Lower lobe of right lung (tissue), 2 donors: ENCODE data around the gene IRF8. TPM values are rescaled to one million over a fixed set of nuclear protein-coding genes. Genes with fewer than 3 reads are reported as not detected.

ENCODE experiments used
- ATAC-seq, 2 donors: fragments of 200-7000 bp; cut with Tn5 transposase; one replicate each; pipeline ENCODE4 v1.9.1; 2020 to 2022; ENCODE audit warnings: mild to moderate bottlenecking in 2 of 2, moderate library complexity in 2 of 2
- DNase-seq: peaks from one replicate; pipeline ENCODE4 v3.0.0-alpha.2; 2020
- H3K27ac ChIP-seq: fragments of 200-600 bp; one replicate; pipeline ENCODE4 v1.8.0; 2022
- H3K27me3 ChIP-seq: fragments of 200-600 bp; one replicate; pipeline ENCODE4 v1.8.0; 2022; ENCODE audit warnings: low read depth
- H3K36me3 ChIP-seq: fragments of 200-600 bp; one replicate; pipeline ENCODE4 v1.8.0; 2022; ENCODE audit warnings: mild to moderate bottlenecking
- H3K4me1 ChIP-seq: fragments of 200-600 bp; one replicate; pipeline ENCODE4 v1.8.0; 2022
- H3K4me3 ChIP-seq: fragments of 200-600 bp; one replicate; pipeline ENCODE4 v1.8.0; 2022; ENCODE audit warnings: mild to moderate bottlenecking
- H3K9me3 ChIP-seq: fragments of 200-600 bp; one replicate; pipeline ENCODE4 v1.8.0; 2022
- CTCF ChIP-seq: fragments of 200-600 bp; IDR thresholded peaks from one replicate; pipeline ENCODE4 v1.8.0; 2022; ENCODE audit warnings: antibody characterized with exemption, mild to moderate bottlenecking
- intact Hi-C: fragments of 100-400 bp; cut with DNase I; formaldehyde crosslinking; loops from one replicate; pipeline ENCODE4 v1.11.0; 2022
- long read RNA-seq: library from polyadenylated mRNA; unstranded; transcript quantifications from one replicate; pipeline ENCODE4 v2.0.0, GENCODE V29; 2021
- total RNA-seq: library from RNA; stranded (reverse); fragmentation: NEBNext Ultra II Directional; extraction: Animal tissue kit (Norgen Biotek cat#: 25700); gene quantifications from one replicate; pipeline ENCODE4 v1.2.1, GENCODE V29; 2021
- donor health status: DM: no; HTN: yes; CAD: no; lungs with severe emphysema.

IRF8 gene
- total RNA-seq = 67.9 TPM
- long read RNA-seq, transcript IRF8-201 (9 exons, 3,030 nt) = major isoform, 180 of 220 reads
- long read RNA-seq, partial matches to known transcripts = 15 of 220 reads
- long read RNA-seq, other reads (novel, unspliced or antisense) = 21 of 220 reads

GRCh38 chr16:85898521-85899442 is at the start of gene IRF8:
Gene IRF8 (plus strand): TSS chr16:85899162. CDS start chr16:85903016, 3,854 bp downstream.
- Histone ChIP-seq H3K27me3 (peaks cover 15% of the 10 kb centered on the region), H3K9me3 (no peaks in the 10 kb centered on the region), H3K4me1 (peaks cover 35% of the 10 kb centered on the region), H3K4me3 (peak within 1 kb of the TSS; percentile 83), H3K27ac (peak within 1 kb of the TSS; percentile 77), H3K36me3 (no peaks in the 10 kb centered on the region)
- ATAC-seq = peak; percentile 92 to 93
- TF ChIP-seq CTCF = no peak
- intact Hi-C loops = no loop called here
- DNase-seq = peak; percentile 88

DNA sequence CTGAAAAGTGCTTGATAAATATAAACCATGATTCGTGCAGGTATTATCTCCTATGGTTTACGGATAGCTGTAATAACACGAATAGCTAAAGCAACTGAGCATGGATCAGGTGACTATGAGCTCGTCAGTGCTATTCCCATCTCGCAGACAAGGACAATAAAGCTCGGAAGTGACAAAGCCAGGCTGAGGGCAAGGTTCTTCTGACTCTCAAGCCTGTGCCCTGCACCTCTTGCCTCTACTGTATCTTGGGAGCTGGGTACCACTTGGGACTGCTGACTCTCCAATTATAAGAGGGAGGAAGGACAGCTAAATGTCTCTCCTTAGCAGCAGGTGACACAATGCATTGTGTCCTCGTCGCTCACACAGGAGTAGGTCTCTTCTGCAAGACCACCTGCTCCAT is 49.6 kb upstream of the IRF8 start:
- H3K27me3 ChIP-seq = peaks cover 17% of the 10 kb centered on the region
- no peak overlapping the region for H3K4me3 ChIP-seq
- no peak for ATAC-seq
- no peak overlapping the region for H3K27ac ChIP-seq
- intact Hi-C loops = no loop called here
- H3K36me3 ChIP-seq = no peaks in the 10 kb centered on the region
- no peaks in the 10 kb centered on the region for H3K4me1 ChIP-seq
- no peaks in the 10 kb centered on the region for H3K9me3 ChIP-seq
- no peak for TF ChIP-seq CTCF
- no peak for DNase-seq

- peaks cover 12% of the 10 kb centered on the region for H3K27me3 ChIP-seq
- intact Hi-C loops = no loop called here
- H3K27ac ChIP-seq = no peak overlapping the region
- DNase-seq (no peak), ATAC-seq (no peak)
- no peak overlapping the region for H3K4me3 ChIP-seq
- TF ChIP-seq CTCF = no peak
- no peaks in the 10 kb centered on the region for H3K36me3 ChIP-seq
- H3K9me3 ChIP-seq = no peaks in the 10 kb centered on the region
- no peaks in the 10 kb centered on the region for H3K4me1 ChIP-seq
These were observed 48.5 kb upstream of the IRF8 start for GRCh38 chr16:85850344-85850880.

DNA sequence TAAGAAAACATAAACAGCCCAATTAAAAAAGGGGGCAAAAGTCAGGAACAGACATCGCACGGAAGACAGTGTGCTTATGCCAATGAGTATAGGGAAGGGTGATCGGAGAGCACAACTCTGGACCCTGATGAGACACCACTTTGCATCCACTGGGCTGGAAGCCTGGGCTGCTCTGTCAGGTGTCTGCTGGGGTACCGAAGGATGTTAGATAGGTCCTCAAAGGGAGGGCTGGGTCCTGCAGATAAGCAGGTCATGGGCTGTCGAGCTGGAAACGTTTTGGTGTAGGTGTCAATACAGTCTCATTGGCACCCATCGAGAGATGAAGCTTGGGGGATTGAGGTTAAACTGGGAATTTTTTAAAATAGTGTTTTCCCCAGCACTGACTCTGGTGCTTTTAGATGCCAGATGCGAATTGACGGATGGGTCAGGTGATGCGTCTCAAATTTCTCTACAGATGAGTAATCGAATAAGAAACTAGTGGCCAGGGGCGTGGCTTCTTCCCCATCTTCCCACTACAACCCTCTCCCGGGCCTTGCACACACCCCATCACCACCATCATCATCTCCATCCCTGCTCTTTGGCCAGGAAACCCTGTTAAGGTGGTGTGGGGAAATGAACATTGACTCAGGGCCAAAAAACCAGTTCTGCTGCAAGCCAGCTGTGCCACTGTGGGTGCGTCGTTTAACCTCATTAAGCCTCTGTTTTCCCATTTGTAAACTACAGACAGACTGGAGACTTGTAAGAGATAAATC is 47.8 kb upstream of the IRF8 start:
- TF ChIP-seq CTCF = no peak
- Histone ChIP-seq H3K27me3 (peaks cover 9% of the 10 kb centered on the region), H3K4me1 (no peaks in the 10 kb centered on the region), H3K36me3 (no peaks in the 10 kb centered on the region), H3K4me3 (no peak overlapping the region), H3K27ac (no peak overlapping the region), H3K9me3 (no peaks in the 10 kb centered on the region)
- intact Hi-C loops = no loop called here
- ATAC-seq = no peak
- DNase-seq = no peak
